Liver (tissue), 9 donors: ENCODE results near the gene ZFAND2A. TPM values are rescaled to one million over a fixed set of nuclear protein-coding genes. Genes with fewer than 3 reads are reported as not detected.

Experiments
- DNase-seq: peaks from one replicate; pipeline ENCODE4 v3.0.0-alpha.2; 2017; ENCODE audit warnings: low spot score
- H3K27ac ChIP-seq, 2 donors: one replicate each; pipeline ENCODE4 v1.7.0; 2013; ENCODE audit warnings: inconsistent platforms in 2 of 2, low read length in 2 of 2, control low read depth in 1 of 2, low read depth in 1 of 2, mild to moderate bottlenecking in 1 of 2
- H3K27me3 ChIP-seq, 4 donors: one replicate each; pipeline versions ENCODE4 v1.6.1 to v1.7.0; 2013; ENCODE audit warnings: low read length in 3 of 4, inconsistent platforms in 1 of 4, mild to moderate bottlenecking in 1 of 4, moderate library complexity in 1 of 4; ENCODE audit not compliant: control insufficient read depth in 4 of 4, insufficient read depth in 4 of 4
- H3K36me3 ChIP-seq, 4 donors: one replicate each; pipeline versions ENCODE4 v1.6.1 to v1.7.0; 2013; ENCODE audit warnings: low read length in 3 of 4, mild to moderate bottlenecking in 3 of 4, low read depth in 1 of 4, moderate library complexity in 1 of 4; ENCODE audit not compliant: control insufficient read depth in 4 of 4, insufficient read depth in 3 of 4
- H3K4me1 ChIP-seq, 4 donors: one replicate each; pipeline versions ENCODE4 v1.6.1 to v1.7.0; 2013; ENCODE audit warnings: low read length in 3 of 4, mild to moderate bottlenecking in 3 of 4, moderate library complexity in 1 of 4; ENCODE audit not compliant: control insufficient read depth in 4 of 4, insufficient read depth in 4 of 4
- H3K4me3 ChIP-seq, 3 donors: one replicate each; pipeline versions ENCODE4 v1.6.1 to v1.7.0; 2013; ENCODE audit warnings: low read length in 3 of 3, control low read depth in 1 of 3, low read depth in 1 of 3, mild to moderate bottlenecking in 1 of 3
- H3K9ac ChIP-seq, 2 donors: one replicate each; pipeline ENCODE4 v1.7.0; 2013; ENCODE audit warnings: low read length in 2 of 2, mild to moderate bottlenecking in 2 of 2, moderate library complexity in 2 of 2, control low read depth in 1 of 2, low read depth in 1 of 2
- H3K9me3 ChIP-seq, 4 donors: one replicate each; pipeline versions ENCODE4 v1.6.1 to v1.7.0; 2013; ENCODE audit warnings: low read length in 3 of 4; ENCODE audit not compliant: control insufficient read depth in 4 of 4
- ATF3 ChIP-seq: IDR thresholded peaks from 2 replicates; pipeline ENCODE4 v1.6.1; 2016; ENCODE audit warnings: antibody characterized with exemption
- CTCF ChIP-seq: fragments of 150-350 bp; IDR thresholded peaks from 2 replicates; pipeline ENCODE4 v1.5.1; 2017; ENCODE audit warnings: improper control_type of control experiment, low read depth, low read length; ENCODE audit not compliant: missing input control
- EGR1 ChIP-seq, 2 donors: IDR thresholded peaks; 2 replicates each; pipeline ENCODE4 v1.6.1; 2016 to 2018; ENCODE audit warnings: antibody characterized with exemption in 2 of 2, low read depth in 2 of 2
- FOXA2 ChIP-seq: IDR thresholded peaks from 2 replicates; pipeline ENCODE4 v1.6.1; 2016; ENCODE audit warnings: antibody characterized with exemption
- HNF4G ChIP-seq: IDR thresholded peaks from 2 replicates; pipeline ENCODE4 v1.6.1; 2016; ENCODE audit warnings: antibody characterized with exemption
- JUND ChIP-seq, 2 donors: IDR thresholded peaks; 2 replicates each; pipeline ENCODE4 v1.6.1; 2016; ENCODE audit warnings: antibody characterized with exemption in 2 of 2
- MAX ChIP-seq: IDR thresholded peaks from 2 replicates; pipeline ENCODE4 v1.6.1; 2016; ENCODE audit warnings: antibody characterized with exemption
- NR2F2 ChIP-seq: IDR thresholded peaks from 2 replicates; pipeline ENCODE4 v1.6.1; 2016; ENCODE audit warnings: antibody characterized with exemption
- RAD21 ChIP-seq, 2 donors: IDR thresholded peaks; 2 replicates each; pipeline ENCODE4 v1.6.1; 2016; ENCODE audit warnings: antibody characterized with exemption in 2 of 2, mild to moderate bottlenecking in 2 of 2
- REST ChIP-seq: IDR thresholded peaks from 2 replicates; pipeline ENCODE4 v1.6.1; 2016; ENCODE audit warnings: antibody characterized with exemption, mild to moderate bottlenecking
- RXRA ChIP-seq, 2 donors: IDR thresholded peaks; 2 replicates each; pipeline ENCODE4 v1.6.1; 2017 to 2018; ENCODE audit warnings: antibody characterized with exemption in 2 of 2, mild to moderate bottlenecking in 1 of 2
- SP1 ChIP-seq: IDR thresholded peaks from 2 replicates; pipeline ENCODE4 v1.6.1; 2018; ENCODE audit warnings: antibody characterized with exemption, mild to moderate bottlenecking
- TAF1 ChIP-seq: conservative IDR thresholded peaks from 2 replicates; pipeline ENCODE4 v1.6.1; 2016; ENCODE audit warnings: antibody characterized with exemption, mild to moderate bottlenecking
- YY1 ChIP-seq: IDR thresholded peaks from 2 replicates; pipeline ENCODE4 v1.6.1; 2016; ENCODE audit warnings: antibody characterized with exemption, mild to moderate bottlenecking
- ZBTB33 ChIP-seq: IDR thresholded peaks from 2 replicates; pipeline ENCODE4 v1.6.1; 2016; ENCODE audit warnings: antibody characterized with exemption
- WGBS: extraction: QIAGEN DNeasy Blood & Tissue Kit; methylation state at CpG from one replicate; pipeline ENCODE4 v1.1.7; 2013; 5-methylcytosine and 5-hydroxymethylcytosine counted together
- polyA plus RNA-seq, 2 donors: library from polyadenylated mRNA; stranded (reverse) in 1 of 2; unstranded in 1 of 2; fragments of 200-250 nt in 1 of 2; fragments of >200 nt in 1 of 2; fragmentation: Nextera tagmentation in 1 of 2; extraction: Ambion mirVana in 1 of 2; gene quantifications; one replicate each; pipeline versions ENCODE4 v1.2.1 to v1.2.3, GENCODE V29; 2013 to 2015
- total RNA-seq, 2 donors: library from RNA; depleted of rRNA; stranded (reverse); fragments of >200 nt; gene quantifications; one replicate each; pipeline ENCODE4 v1.2.3, GENCODE V29; 2014
- donor health status: healthy.
- donor health status: healthy.
- donor health status: healthy.
- donor health status: healthy.
- donor health status: healthy.

ZFAND2A gene
- total and polyA plus RNA-seq, 4 donors: 12.5 to 53.3 (median 33.5) TPM

GRCh38 chr7:1187127-1187526 lies 27.1 kb upstream of the ZFAND2A start:
- Histone ChIP-seq H3K36me3 (no peaks in the 10 kb centered on the region), H3K4me1 (peaks cover 0 to 2% (median under 1%) of the 10 kb centered on the region in 4 donors), H3K27ac (no peak overlapping the region), H3K9me3 (no peaks in the 10 kb centered on the region), H3K27me3 (peaks cover 0 to 5% (median 0%) of the 10 kb centered on the region in 4 donors), H3K4me3 (no peak overlapping the region), H3K9ac (no peak overlapping the region)
- no peak for TF ChIP-seq REST
- TF ChIP-seq FOXA2: no peak
- no peak for TF ChIP-seq ZBTB33
- no peak for TF ChIP-seq RXRA (IDR thresholded peaks at IDR 0.05)
- TF ChIP-seq JUND (IDR thresholded peaks at IDR 0.05): no peak
- TF ChIP-seq YY1: no peak
- TF ChIP-seq CTCF: no peak
- TF ChIP-seq TAF1: no peak
- no peak for TF ChIP-seq SP1
- TF ChIP-seq MAX: no peak
- no peak for TF ChIP-seq EGR1 (IDR thresholded peaks at IDR 0.05; ENCODE audit: low read depth in 2 of 2)
- DNase-seq: no peak
- WGBS: 79% methylated on average over 11 of the region's 11 CpGs

- Histone ChIP-seq H3K27me3 (peaks cover 0 to 3% (median 0%) of the 10 kb centered on the region in 4 donors), H3K27ac (no peak overlapping the region), H3K4me3 (no peak overlapping the region), H3K36me3 (no peaks in the 10 kb centered on the region), H3K9ac (no peak overlapping the region), H3K9me3 (no peaks in the 10 kb centered on the region), H3K4me1 (peaks cover under 1 to 4% (median 2%) of the 10 kb centered on the region in 4 donors)
- TF ChIP-seq TAF1: no peak
- TF ChIP-seq REST: no peak
- no peak for TF ChIP-seq EGR1 (IDR thresholded peaks at IDR 0.05; ENCODE audit: low read depth in 2 of 2)
- no peak for TF ChIP-seq ATF3
- no peak for TF ChIP-seq HNF4G
- TF ChIP-seq RAD21 (IDR thresholded peaks at IDR 0.05): no peak
- no peak for TF ChIP-seq NR2F2
- no peak for DNase-seq
- 67% methylated on average over 12 of the region's 12 CpGs for WGBS
Observed at GRCh38 chr7:1181640-1182039, 21.6 kb upstream of the ZFAND2A start.
